Natural killer cell (primary cell): ENCODE data around the gene TMEM181. TPM values are rescaled to one million over a fixed set of nuclear protein-coding genes. Genes with fewer than 3 reads are reported as not detected.

Experiments used
- ATAC-seq, 3 donors: fragments of 150-1000 bp in 2 of 3; fragments of 200-7000 bp in 1 of 3; cut with Tn5 transposase; 1 replicate in 1 of 3; 2 replicates in 2 of 3; pipeline ENCODE4 v1.10.0; 2021; ENCODE audit warnings: mild to moderate bottlenecking in 2 of 3, moderate library complexity in 2 of 3
- DNase-seq, 2 donors: peaks; one replicate each; pipeline versions ENCODE4 v3.0.0 to v3.0.0-alpha.2; 2013 to 2021; ENCODE audit warnings: mixed read lengths in 1 of 2
- H3K27ac ChIP-seq: one replicate; pipeline ENCODE4 v1.5.1; 2013; ENCODE audit warnings: mild to moderate bottlenecking, low read length
- H3K27me3 ChIP-seq: one replicate; pipeline ENCODE4 v1.6.1; 2013; ENCODE audit warnings: low read length; ENCODE audit not compliant: control insufficient read depth, insufficient read depth
- H3K36me3 ChIP-seq: one replicate; pipeline ENCODE4 v1.6.1; 2013; ENCODE audit warnings: low read length; ENCODE audit not compliant: control insufficient read depth, insufficient read depth
- H3K4me1 ChIP-seq: one replicate; pipeline ENCODE4 v1.6.1; 2013; ENCODE audit warnings: low read length; ENCODE audit not compliant: control insufficient read depth, insufficient read depth
- H3K4me3 ChIP-seq: one replicate; pipeline ENCODE4 v1.5.1; 2013; ENCODE audit warnings: low read length
- H3K9me3 ChIP-seq: one replicate; pipeline ENCODE4 v1.6.1; 2013; ENCODE audit warnings: low read length; ENCODE audit not compliant: control insufficient read depth, insufficient read depth
- H3K27ac Mint-ChIP-seq, 2 donors: one replicate each; pipeline ENCODE4 v1.8.0; 2022; ENCODE audit warnings: mild to moderate bottlenecking in 2 of 2, mixed read lengths in 2 of 2, moderate library complexity in 1 of 2
- H3K27me3 Mint-ChIP-seq, 2 donors: one replicate each; pipeline ENCODE4 v1.8.0; 2022; ENCODE audit warnings: low read depth in 2 of 2, mixed read lengths in 2 of 2
- H3K36me3 Mint-ChIP-seq: one replicate; pipeline ENCODE4 v1.8.0; 2022; ENCODE audit warnings: mixed read lengths
- H3K4me1 Mint-ChIP-seq, 2 donors: one replicate each; pipeline ENCODE4 v1.8.0; 2022; ENCODE audit warnings: mixed read lengths in 2 of 2
- H3K4me3 Mint-ChIP-seq: one replicate; pipeline ENCODE4 v1.8.0; 2022; ENCODE audit warnings: mild to moderate bottlenecking, moderate library complexity, mixed read lengths
- H3K9me3 Mint-ChIP-seq, 2 donors: one replicate each; pipeline ENCODE4 v1.8.0; 2022; ENCODE audit warnings: mixed read lengths in 2 of 2
- CTCF ChIP-seq: fragments of 200-600 bp; IDR thresholded peaks from one replicate; pipeline ENCODE4 v1.8.0; 2022; ENCODE audit warnings: antibody characterized with exemption
- WGBS: methylation state at CpG from one replicate; pipeline ENCODE4 v1.1.7; 2013; ENCODE audit warnings: missing lambda C conversion rate; ENCODE audit not compliant: insufficient coverage; 5-methylcytosine and 5-hydroxymethylcytosine counted together
- intact Hi-C: fragments of 100-400 bp; cut with micrococcal nuclease; formaldehyde crosslinking; loops from one replicate; pipeline ENCODE4 v1.14.2; 2022
- total RNA-seq, 4 donors: library from RNA; stranded (reverse); fragments of 120-200 nt in 1 of 4; gene quantifications; one replicate each; pipeline versions ENCODE4 v1.2.3 to v1.2.4, GENCODE V29; 2013 to 2022

Gene TMEM181
- total RNA-seq, 3 donors from 2014 or later (not counting 1 experiment from before 2014, with no cell fraction given): 44.8 to 60.9 (median 45.0) TPM

GRCh38 chr6:158606935-158607334 is 47.0 kb downstream of the TMEM181 start:
- ATAC-seq (no peak), DNase-seq (no peak)
- H3K9me3 ChIP-seq: no peaks in the 10 kb centered on the region
- H3K4me3 ChIP-seq: no peak overlapping the region
- no peaks in the 10 kb centered on the region for H3K27me3 ChIP-seq
- no peak overlapping the region for H3K27ac ChIP-seq
- no peaks in the 10 kb centered on the region for H3K4me1 ChIP-seq
- TF ChIP-seq CTCF: no peak
- Mint-ChIP-seq H3K36me3 (peaks cover 13% of the 10 kb centered on the region), H3K9me3 (no peaks in the 10 kb centered on the region), H3K27ac (peak overlapping the region in 1 of 2 donors; percentile 71), H3K4me3 (no peak overlapping the region), H3K27me3 (no peaks in the 10 kb centered on the region), H3K4me1 (peaks cover 23 to 30% of the 10 kb centered on the region in 2 donors)
- peaks cover 69% of the 10 kb centered on the region for H3K36me3 ChIP-seq
- 99% methylated on average over 7 of the region's 7 CpGs for WGBS
- intact Hi-C loops: no loop called here

GRCh38 chr6:158607411-158608170 is 47.7 kb downstream of the TMEM181 start:
- TF ChIP-seq CTCF: no peak
- intact Hi-C loops: no loop called here
- 97% methylated on average over 14 of the region's 14 CpGs for WGBS
- Histone ChIP-seq H3K27me3 (no peaks in the 10 kb centered on the region), H3K27ac (no peak overlapping the region), H3K4me1 (no peaks in the 10 kb centered on the region), H3K9me3 (no peaks in the 10 kb centered on the region), H3K4me3 (no peak overlapping the region), H3K36me3 (peaks cover 69% of the 10 kb centered on the region)
- Mint-ChIP-seq H3K4me3 (no peak overlapping the region), H3K4me1 (peaks cover 23 to 30% of the 10 kb centered on the region in 2 donors), H3K27me3 (no peaks in the 10 kb centered on the region), H3K27ac (no peak overlapping the region), H3K9me3 (no peaks in the 10 kb centered on the region), H3K36me3 (peaks cover 13% of the 10 kb centered on the region)
- ATAC-seq (no peak), DNase-seq (no peak)

- no peaks in the 10 kb centered on the region for H3K9me3 ChIP-seq
- Mint-ChIP-seq H3K36me3 (peaks cover 8% of the 10 kb centered on the region), H3K27me3 (no peaks in the 10 kb centered on the region), H3K4me3 (no peak overlapping the region), H3K27ac (peak overlapping the region in 1 of 2 donors; percentile 63), H3K9me3 (no peaks in the 10 kb centered on the region), H3K4me1 (peaks cover 17 to 24% of the 10 kb centered on the region in 2 donors)
- no peak for TF ChIP-seq CTCF
- ATAC-seq (no peak), DNase-seq (no peak)
- no peak overlapping the region for H3K4me3 ChIP-seq
- intact Hi-C loops: no loop called here
- H3K4me1 ChIP-seq: no peaks in the 10 kb centered on the region
- H3K27me3 ChIP-seq: no peaks in the 10 kb centered on the region
- H3K36me3 ChIP-seq: peaks cover 73% of the 10 kb centered on the region
- no peak overlapping the region for H3K27ac ChIP-seq
- WGBS: 97% methylated on average over 12 of the region's 12 CpGs
Observed at GRCh38 chr6:158608221-158608620, 48.3 kb downstream of the TMEM181 start.
